A673 (cell line): ENCODE data around the gene SYNE2.

ENCODE experiments used
- EZH2 ChIP-seq: fragments of 200-600 bp; sonication (generic); IDR thresholded peaks from 2 replicates; pipeline ENCODE4 v1.6.1; 2017; ENCODE audit warnings: borderline replicate concordance, low read depth, mild to moderate bottlenecking, mixed read lengths, antibody characterized with exemption, low read length; ENCODE audit not compliant: poor library complexity, severe bottlenecking
- TF ChIP-seq, protein P1 (sequence below): fragments of 300-800, 200-600 bp; sonication (generic); conservative IDR thresholded peaks from 2 replicates; pipeline ENCODE4 v1.5.1; 2017; ENCODE audit warnings: low read depth, mild to moderate bottlenecking, antibody characterized with exemption, low read length, moderate library complexity, mixed read lengths

DNA sequence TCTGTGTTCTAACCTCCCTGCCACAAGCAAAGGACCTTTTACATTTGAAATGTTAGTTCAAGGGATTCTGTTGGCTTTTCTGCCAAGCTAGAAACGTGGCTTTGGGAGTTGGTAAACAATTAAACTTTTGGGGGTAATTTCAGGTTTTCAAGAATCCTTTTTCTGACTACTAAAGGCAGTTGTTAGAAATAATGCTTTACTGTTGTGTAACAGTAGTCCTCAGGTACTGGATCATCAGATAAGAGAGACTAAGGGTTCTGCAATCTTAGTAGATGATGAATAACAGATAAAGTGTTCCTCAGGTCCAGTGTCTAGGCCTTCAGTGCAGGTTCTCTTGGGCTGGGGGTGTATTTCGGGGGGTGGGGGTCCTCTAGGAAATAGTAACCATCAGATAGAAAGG is 192.3 kb downstream of the SYNE2 start:
- TF ChIP-seq, protein P1, sequence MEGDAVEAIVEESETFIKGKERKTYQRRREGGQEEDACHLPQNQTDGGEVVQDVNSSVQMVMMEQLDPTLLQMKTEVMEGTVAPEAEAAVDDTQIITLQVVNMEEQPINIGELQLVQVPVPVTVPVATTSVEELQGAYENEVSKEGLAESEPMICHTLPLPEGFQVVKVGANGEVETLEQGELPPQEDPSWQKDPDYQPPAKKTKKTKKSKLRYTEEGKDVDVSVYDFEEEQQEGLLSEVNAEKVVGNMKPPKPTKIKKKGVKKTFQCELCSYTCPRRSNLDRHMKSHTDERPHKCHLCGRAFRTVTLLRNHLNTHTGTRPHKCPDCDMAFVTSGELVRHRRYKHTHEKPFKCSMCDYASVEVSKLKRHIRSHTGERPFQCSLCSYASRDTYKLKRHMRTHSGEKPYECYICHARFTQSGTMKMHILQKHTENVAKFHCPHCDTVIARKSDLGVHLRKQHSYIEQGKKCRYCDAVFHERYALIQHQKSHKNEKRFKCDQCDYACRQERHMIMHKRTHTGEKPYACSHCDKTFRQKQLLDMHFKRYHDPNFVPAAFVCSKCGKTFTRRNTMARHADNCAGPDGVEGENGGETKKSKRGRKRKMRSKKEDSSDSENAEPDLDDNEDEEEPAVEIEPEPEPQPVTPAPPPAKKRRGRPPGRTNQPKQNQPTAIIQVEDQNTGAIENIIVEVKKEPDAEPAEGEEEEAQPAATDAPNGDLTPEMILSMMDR, result no peak
- TF ChIP-seq EZH2, result no peak
